GOT3 (cell line): Measurements from ENCODE around the gene CNEP1R1.
A peak's percentile ranks its signal among the peaks of the same experiment; 100 is the strongest.
"Not testable (repeated sequence)": the region's sequence is repeated elsewhere in the genome, so short reads cannot be mapped to it uniquely, and the experiment has no call there.

Experiments used
- DNase-seq: peaks from one replicate; lab custom pipeline; 2025; ENCODE audit warnings: mixed read lengths; lab: John Stamatoyannopoulos, UW

The CNEP1R1 gene

GRCh38 chr16:50024684-50025536, at the start of gene CNEP1R1:
Gene CNEP1R1, plus strand, starts transcription at chr16:50025225. Its CDS starts 91 bp downstream, at chr16:50025316.
- peak; percentile 93 for DNase-seq

DNA sequence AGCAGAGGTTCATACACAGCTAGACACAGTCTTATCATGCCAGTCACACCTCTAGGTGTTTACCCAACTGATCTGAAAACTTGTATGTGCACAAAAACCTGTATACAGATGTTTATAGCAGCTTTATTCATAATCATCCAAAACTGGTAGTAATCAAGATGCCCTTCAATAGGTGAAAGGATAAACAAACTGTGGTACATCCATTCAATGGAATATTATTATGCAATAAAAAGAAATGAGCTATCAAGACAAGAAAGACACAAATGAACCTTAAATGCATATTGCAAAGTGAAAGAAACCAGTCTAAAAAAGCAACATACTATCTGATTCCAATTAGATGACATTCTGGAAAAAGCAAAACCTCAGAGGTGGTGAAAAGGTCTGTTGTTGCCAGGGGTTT, 47.6 kb upstream of the CNEP1R1 start:
- no peak for DNase-seq

DNA sequence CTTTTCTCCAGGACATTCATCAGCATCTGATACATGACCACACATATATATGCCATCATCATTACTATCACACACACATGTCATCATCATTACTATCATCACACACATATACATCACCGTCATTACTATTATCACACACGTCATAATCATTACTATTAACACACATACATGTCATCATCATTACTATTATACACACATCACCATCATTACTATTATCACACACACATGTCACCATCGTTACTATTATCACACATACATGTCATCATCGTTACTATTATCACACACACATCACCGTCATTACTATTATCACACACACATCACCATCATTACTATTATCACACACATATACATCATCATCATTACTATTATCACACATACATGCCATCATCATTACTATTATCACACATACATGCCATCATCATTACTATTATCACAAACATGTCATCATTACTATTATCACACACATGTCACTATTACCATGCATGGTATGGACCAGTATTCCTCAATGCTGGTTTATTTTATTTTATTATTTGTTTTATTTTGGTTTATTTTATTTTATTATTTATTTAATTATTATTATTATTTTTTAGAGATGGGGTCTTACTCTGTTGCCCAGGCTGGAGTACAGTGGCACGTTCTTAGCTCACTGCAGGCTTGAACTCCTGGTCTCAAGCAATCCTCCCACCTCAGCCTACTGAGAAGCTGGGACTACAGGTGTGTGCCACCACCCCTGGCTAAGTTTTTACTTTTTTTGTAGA, 46.3 kb upstream of the CNEP1R1 start:
- no peak for DNase-seq

DNA sequence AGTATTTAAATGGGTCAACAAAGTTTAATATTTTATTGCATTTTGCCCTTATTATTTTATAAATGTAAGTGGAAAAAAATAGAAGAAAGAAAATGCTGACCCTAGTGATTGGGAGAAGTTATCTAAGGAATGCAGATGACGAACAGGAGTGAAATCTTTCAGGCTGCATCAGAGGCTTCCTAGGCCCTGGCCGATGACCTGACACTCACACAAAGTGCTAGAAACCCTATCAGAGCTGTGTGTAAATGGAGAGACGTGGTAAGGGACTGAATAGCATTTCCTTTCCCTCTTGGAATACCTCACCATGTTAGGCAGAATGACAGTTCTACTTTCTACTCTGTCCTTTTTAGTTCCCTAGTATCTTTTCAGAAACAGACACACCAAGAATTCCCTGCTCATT, 44.9 kb upstream of the CNEP1R1 start:
- DNase-seq, result no peak

DNA sequence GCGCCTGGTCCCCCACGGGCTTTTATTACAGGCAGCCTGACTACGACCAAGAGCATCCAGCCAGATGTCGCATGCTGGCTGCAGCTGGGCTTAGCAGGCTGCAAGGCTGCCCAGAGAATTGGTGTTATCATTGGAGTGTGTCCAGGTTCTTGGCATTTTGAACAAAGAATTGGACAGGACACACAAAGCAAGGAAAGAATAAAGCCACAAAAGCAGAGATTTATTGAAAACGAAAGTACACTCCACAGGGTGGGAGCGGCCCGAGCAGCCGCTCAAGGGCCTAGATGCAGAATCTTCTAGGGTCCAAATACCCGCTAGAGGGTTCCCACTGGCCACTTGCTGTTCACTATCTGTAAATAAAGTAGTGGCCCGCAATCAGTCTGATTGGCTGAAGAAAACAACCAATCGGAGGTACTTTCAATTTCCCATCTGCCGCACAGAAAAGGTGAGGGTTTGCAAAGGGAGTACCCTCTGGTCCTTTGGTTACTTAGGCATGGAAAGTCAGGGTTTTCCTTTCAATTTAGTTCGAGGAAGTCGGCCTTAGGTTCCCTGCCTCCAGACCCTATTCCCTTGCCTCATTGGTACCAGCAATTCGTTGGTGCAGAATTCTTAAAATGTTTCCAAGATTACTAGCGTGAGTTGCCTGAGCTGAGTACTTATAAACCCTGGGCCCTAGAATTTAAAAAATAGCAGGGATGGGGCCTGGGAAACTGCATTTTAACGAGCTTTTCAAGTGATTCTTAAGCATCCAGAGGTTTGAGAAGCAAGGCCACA, 38.5 kb upstream of the CNEP1R1 start:
- DNase-seq, result no peak

GRCh38 chr16:49987381-49987780, 37.6 kb upstream of the CNEP1R1 start:
- DNase-seq, result no peak

DNA sequence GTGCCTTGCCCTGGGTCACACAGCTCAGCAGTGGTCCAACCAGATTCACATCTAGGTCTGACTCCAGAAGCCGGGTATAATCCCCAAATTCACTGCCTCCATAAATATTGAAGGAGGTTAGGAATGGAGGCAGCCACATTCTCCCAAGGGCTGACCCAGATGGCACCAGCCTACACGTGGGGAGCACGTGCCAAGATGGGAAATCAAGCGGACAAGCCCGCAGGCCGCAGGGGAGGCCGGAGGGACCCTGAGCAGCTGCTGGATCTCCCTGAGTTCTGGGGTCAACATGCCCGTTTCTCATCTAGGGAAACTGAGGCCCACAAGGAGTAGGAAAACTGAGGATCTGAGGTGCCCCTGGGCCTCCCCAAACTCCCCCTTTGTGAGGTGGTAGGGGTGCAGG, 32.2 kb upstream of the CNEP1R1 start:
- no peak for DNase-seq

- no peak for DNase-seq
These were observed 31.4 kb upstream of the CNEP1R1 start for GRCh38 chr16:49993579-49993978.

- no peak for DNase-seq
These were observed 31.0 kb upstream of the CNEP1R1 start for GRCh38 chr16:49994006-49994405.

GRCh38 chr16:49995720-49996119, 29.3 kb upstream of the CNEP1R1 start:
- no peak for DNase-seq

- no peak for DNase-seq
These were observed 27.2 kb upstream of the CNEP1R1 start for GRCh38 chr16:49997721-49998251.

GRCh38 chr16:49998991-49999390, 26.0 kb upstream of the CNEP1R1 start:
- DNase-seq, result no peak

- DNase-seq, result no peak
These were observed 23.9 kb upstream of the CNEP1R1 start for GRCh38 chr16:50001144-50001543.

DNA sequence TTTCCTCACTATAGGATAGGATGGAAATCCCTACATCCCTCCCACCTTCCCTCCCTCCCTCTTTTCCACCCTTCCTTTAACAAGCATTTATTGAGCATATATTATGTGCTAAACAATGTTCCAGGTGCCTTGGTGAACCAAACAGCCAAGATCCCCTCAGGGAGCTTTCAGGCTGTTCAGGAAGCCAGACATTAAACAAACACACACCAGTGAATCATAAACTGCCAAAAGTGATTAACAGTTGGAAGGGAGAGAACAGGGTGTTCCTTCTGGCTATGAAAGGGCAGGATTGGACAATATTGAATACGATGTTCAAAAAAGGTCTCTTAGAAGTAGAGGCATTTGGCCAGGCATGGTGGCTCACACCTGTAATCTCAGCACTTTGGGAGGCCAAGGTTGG, 22.8 kb upstream of the CNEP1R1 start:
- DNase-seq, result no peak

DNA sequence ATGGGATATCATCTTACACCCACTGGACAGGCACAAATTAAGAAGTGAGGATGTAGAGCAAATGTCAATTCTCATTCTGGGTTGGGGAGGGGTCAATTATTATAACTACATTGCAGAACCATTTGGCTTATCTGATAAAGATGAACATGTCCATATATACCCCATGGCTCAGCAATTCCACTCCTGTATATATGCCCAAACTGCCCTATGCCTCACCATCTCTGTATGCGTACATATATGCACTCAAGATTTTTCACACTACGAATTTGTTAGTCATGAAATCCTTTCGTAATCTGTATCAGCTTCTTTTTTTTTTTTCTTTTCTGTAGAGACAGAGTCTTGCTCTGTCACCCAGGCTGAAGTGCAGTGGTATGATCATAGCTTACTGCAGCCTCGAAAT, 20.8 kb upstream of the CNEP1R1 start:
- no peak for DNase-seq

DNA sequence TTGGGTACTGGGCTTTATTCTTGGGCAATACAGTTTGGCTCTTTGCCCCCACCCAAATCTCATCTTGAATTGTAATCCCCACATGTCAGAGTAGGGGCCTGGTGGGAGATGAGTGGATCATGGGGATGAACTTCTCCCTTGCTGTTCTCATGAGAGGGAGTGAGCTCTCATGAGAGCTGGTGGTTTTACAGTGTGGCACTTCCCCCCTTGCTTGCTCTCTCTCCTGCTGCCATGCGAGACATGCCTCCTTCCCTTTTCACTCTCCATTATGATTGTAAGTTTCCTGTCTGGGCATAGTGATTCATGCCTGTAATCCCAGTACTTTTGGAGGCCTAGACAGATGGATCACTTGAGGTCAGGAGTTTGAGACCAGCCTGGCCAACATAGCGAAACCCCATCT, 18.1 kb upstream of the CNEP1R1 start:
- no peak for DNase-seq

GRCh38 chr16:50007744-50008143, 17.3 kb upstream of the CNEP1R1 start:
- DNase-seq, result no peak

GRCh38 chr16:50010212-50010611, 14.8 kb upstream of the CNEP1R1 start:
- no peak for DNase-seq

- DNase-seq, result no peak
These were observed 13.3 kb upstream of the CNEP1R1 start for GRCh38 chr16:50011707-50012106.

DNA sequence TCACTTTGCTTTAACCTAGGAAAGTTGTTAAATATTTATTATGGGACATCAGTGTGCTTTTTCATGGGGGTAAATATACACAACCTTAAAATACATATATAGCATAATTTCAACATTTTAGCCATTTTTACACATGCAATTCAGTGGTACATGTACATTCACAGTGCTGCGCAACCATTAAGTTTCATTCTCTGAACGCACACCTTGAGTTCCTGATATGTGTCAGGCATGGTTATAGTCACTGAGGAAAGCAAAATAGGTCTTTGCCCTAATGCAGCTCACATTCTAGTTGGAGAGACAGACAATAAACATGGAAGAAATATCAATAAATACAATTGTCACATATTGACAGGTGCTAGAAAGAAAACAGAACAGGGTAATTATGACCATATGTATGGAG, 12.8 kb upstream of the CNEP1R1 start:
- DNase-seq, result no peak

DNA sequence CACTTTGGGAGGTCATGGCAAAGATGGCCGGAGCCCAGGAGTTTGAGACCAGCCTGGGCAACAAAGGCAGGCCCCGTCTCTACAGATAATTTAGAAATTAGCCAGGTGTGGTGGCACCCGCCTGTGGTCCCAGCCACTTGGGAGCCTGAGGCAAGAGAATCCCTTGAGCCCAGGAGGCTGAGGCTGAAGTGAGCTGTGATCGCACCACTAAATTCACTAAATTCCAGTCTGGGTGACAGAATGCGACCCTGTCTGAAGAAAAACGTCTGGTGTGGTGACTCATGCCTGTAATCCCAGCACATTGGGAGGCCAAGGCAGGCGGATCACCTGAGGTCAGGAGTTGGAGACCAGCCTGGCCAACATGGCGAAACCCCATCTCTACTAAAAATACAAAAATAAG, 10.8 kb upstream of the CNEP1R1 start:
- DNase-seq, result not testable (repeated sequence)

DNA sequence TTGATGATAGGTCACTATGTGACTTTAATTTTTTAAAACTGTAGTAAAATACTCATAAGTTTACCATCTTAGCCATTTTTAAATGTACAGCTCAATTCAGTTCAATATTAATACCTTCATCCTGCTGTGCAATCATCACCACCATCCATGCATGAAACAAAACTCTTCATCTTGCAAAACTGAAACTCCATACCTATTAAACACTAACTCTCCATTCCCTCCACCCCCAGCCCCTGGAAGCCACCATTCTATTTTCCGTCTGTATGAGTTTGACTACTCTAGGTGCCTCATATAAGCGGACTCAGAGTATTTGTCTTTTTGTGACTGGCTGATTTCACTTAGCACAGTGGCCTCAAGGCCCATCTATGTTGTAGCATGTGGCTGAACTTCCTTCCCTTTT, 9.4 kb upstream of the CNEP1R1 start:
- DNase-seq, result no peak
